Tibial nerve (tissue), 4 donors: ENCODE results near the gene DUSP7. TPM values are rescaled to one million over a fixed set of nuclear protein-coding genes. Genes with fewer than 3 reads are reported as not detected.

Experiments used
- DNase-seq, 2 donors: peaks; one replicate each; pipeline ENCODE4 v3.0.0-alpha.2; 2019; ENCODE audit warnings: low spot score in 2 of 2
- H3K27ac ChIP-seq, 4 donors: fragments of 200-600 bp; sonication (generic) in 3 of 4; one replicate each; pipeline ENCODE4 v1.5.1; 2017 to 2019; ENCODE audit warnings: mild to moderate bottlenecking in 1 of 4
- H3K27me3 ChIP-seq, 2 donors: fragments of 200-600 bp; sonication (generic) in 1 of 2; one replicate each; pipeline versions ENCODE4 v1.5.1 to v1.6.0; 2017 to 2019
- H3K36me3 ChIP-seq, 3 donors: fragments of 200-600 bp; sonication (generic); one replicate each; pipeline ENCODE4 v1.5.1; 2018 to 2019
- H3K4me1 ChIP-seq, 4 donors: fragments of 200-600 bp; sonication (generic) in 3 of 4; one replicate each; pipeline ENCODE4 v1.5.1; 2017 to 2019
- H3K4me3 ChIP-seq, 4 donors: fragments of 200-600 bp; sonication (generic) in 3 of 4; one replicate each; pipeline ENCODE4 v1.5.1; 2017 to 2019; ENCODE audit warnings: mild to moderate bottlenecking in 1 of 4, moderate library complexity in 1 of 4
- H3K9me3 ChIP-seq, 4 donors: fragments of 200-600 bp; sonication (generic) in 3 of 4; one replicate each; pipeline ENCODE4 v1.5.1; 2017 to 2019
- EP300 ChIP-seq, 2 donors: sonication (generic); formaldehyde crosslinking; IDR thresholded peaks; one replicate each; pipeline ENCODE4 v1.6.1; 2017; ENCODE audit warnings: antibody characterized with exemption in 2 of 2, mild to moderate bottlenecking in 1 of 2
- POLR2A ChIP-seq, 2 donors: fragments of 450-650 bp; IDR thresholded peaks; one replicate each; pipeline ENCODE4 v1.6.1; 2017; ENCODE audit warnings: antibody characterized with exemption in 2 of 2, mild to moderate bottlenecking in 2 of 2, moderate library complexity in 2 of 2
- WGBS, 2 donors: methylation state at CpG; one replicate each; pipeline ENCODE4 v1.1.5; 2018; 5-methylcytosine and 5-hydroxymethylcytosine counted together
- total RNA-seq, 4 donors: library from RNA; depleted of rRNA; stranded (reverse); fragments of >200 nt; gene quantifications; one replicate each; pipeline ENCODE4 v1.1.0, GENCODE V29; 2016
- TF ChIP-seq, protein P1 (sequence below), 5 experiments: fragments of 200-600 bp in 3 of 5; fragments of 450-650 bp in 2 of 5; sonication (generic) in 3 of 5; IDR thresholded peaks; one replicate each; pipeline ENCODE4 v1.5.1; 2016 to 2019; ENCODE audit warnings: antibody characterized with exemption in 5 of 5, mild to moderate bottlenecking in 3 of 5, moderate library complexity in 2 of 5

Gene DUSP7
- total RNA-seq, 4 donors from 2014 or later, result 8.1 to 15.0 (median 11.5) TPM

DNA sequence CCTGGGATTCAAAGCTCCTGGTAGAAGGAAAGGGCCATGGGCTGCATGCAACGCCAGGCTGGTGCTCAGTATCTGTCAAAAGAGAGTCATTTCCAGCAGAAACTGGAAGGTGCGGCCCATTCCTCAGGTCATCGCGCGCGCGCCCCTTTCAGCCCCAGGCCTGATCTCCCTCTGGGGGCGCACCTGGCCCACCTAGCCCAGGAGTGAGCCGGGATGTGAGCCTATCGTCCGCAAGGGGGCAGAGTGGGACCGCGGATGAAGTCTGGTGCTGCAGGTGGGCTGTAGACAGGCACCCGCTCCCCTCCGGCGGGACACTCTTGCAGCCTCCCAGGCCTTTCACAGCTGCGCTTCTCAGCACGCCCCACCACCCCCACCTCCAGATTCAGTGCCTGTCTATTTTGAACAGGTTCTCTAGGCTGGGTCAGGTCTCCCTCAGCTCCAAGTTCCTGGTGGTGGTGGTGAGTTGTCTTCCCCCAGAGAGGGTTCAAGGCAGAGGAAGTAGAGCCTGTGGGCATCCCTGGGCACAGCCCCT, 54.9 kb downstream of the DUSP7 start:
- Histone ChIP-seq H3K36me3 (no peaks in the 10 kb centered on the region), H3K9me3 (no peaks in the 10 kb centered on the region), H3K27me3 (no peaks in the 10 kb centered on the region), H3K4me3 (no peak overlapping the region), H3K4me1 (peaks cover 0 to 30% (median 12%) of the 10 kb centered on the region in 4 donors), H3K27ac (no peak overlapping the region)
- whole genome bisulfite sequencing, 2 donors, result 1 to 2% methylated on average over 16 to 18 of the region's 18 CpGs
- TF ChIP-seq, protein P1, sequence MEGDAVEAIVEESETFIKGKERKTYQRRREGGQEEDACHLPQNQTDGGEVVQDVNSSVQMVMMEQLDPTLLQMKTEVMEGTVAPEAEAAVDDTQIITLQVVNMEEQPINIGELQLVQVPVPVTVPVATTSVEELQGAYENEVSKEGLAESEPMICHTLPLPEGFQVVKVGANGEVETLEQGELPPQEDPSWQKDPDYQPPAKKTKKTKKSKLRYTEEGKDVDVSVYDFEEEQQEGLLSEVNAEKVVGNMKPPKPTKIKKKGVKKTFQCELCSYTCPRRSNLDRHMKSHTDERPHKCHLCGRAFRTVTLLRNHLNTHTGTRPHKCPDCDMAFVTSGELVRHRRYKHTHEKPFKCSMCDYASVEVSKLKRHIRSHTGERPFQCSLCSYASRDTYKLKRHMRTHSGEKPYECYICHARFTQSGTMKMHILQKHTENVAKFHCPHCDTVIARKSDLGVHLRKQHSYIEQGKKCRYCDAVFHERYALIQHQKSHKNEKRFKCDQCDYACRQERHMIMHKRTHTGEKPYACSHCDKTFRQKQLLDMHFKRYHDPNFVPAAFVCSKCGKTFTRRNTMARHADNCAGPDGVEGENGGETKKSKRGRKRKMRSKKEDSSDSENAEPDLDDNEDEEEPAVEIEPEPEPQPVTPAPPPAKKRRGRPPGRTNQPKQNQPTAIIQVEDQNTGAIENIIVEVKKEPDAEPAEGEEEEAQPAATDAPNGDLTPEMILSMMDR (IDR thresholded peaks at IDR 0.05), result peak; percentile 83 to 98 (median 93)
- TF ChIP-seq POLR2A (IDR thresholded peaks at IDR 0.05), result no peak
- TF ChIP-seq EP300 (IDR thresholded peaks at IDR 0.05), result no peak
- DNase-seq, result peak; percentile 47 to 77

GRCh38 chr3:51999846-52000245, 56.5 kb downstream of the DUSP7 start:
- 78 to 88% methylated on average over 2 of the region's 2 CpGs for WGBS, 2 donors
- Histone ChIP-seq H3K9me3 (no peaks in the 10 kb centered on the region), H3K36me3 (no peaks in the 10 kb centered on the region), H3K4me1 (peaks cover 0 to 23% (median 8%) of the 10 kb centered on the region in 4 donors), H3K27me3 (no peaks in the 10 kb centered on the region), H3K4me3 (no peak overlapping the region), H3K27ac (no peak overlapping the region)
- no peak for TF ChIP-seq POLR2A (IDR thresholded peaks at IDR 0.05)
- no peak for TF ChIP-seq EP300 (IDR thresholded peaks at IDR 0.05)
- TF ChIP-seq, protein P1 (IDR thresholded peaks at IDR 0.05), result no peak
- DNase-seq, result no peak

Other genes starting within 250 kb of the DUSP7 start
- gene IQCF2, start 195.0 kb downstream of the DUSP7 start, total RNA-seq, result not detected
- not detected for gene IQCF5, start 181.0 kb downstream of the DUSP7 start, total RNA-seq
- not detected for gene IQCF1, start 153.2 kb downstream of the DUSP7 start, total RNA-seq
- gene RRP9, start 114.7 kb downstream of the DUSP7 start, total RNA-seq, result 10 to 100 TPM; 14.9 to 32.9 (median 21.3) TPM
- 10 to 100 TPM; 19.9 to 55.9 (median 40.6) TPM for gene PARP3, start 114.2 kb downstream of the DUSP7 start, total RNA-seq
- gene GPR62, start 101.2 kb downstream of the DUSP7 start, total RNA-seq, result 1 to 10 TPM in 1 of 4 donors, under 1 TPM in 1, not detected in 2; 0.87 to 1.0 TPM
- gene PCBP4, start 89.1 kb downstream of the DUSP7 start, total RNA-seq, result 1,000 to 10,000 TPM in 2 of 4 donors, 100 to 1,000 TPM in 2; 838 to 1,216 (median 1,000) TPM
- gene ABHD14B, start 82.5 kb downstream of the DUSP7 start, total RNA-seq, result 10 to 100 TPM; 37.5 to 61.4 (median 50.0) TPM
- gene ABHD14A, start 81.5 kb downstream of the DUSP7 start, total RNA-seq, result 10 to 100 TPM; 20.1 to 52.7 (median 22.6) TPM
- 10 to 100 TPM; 32.2 to 61.0 (median 45.6) TPM for gene ACY1, start 73.0 kb downstream of the DUSP7 start, total RNA-seq
- gene RPL29, start 60.7 kb downstream of the DUSP7 start, total RNA-seq, result 1,000 to 10,000 TPM in 3 of 4 donors, 100 to 1,000 TPM in 1; 809 to 1,472 (median 1,336) TPM
- 1 to 10 TPM in 3 of 4 donors, under 1 TPM in 1; 0.84 to 3.1 (median 2.4) TPM for gene POC1A, start 97.9 kb upstream of the DUSP7 start, total RNA-seq
- gene ALAS1, start 141.6 kb upstream of the DUSP7 start, total RNA-seq, result 10 to 100 TPM; 26.1 to 37.1 (median 32.0) TPM
- under 1 TPM in 2 of 4 donors, not detected in 2; 0.30 to 0.39 TPM for gene TLR9, start 169.1 kb upstream of the DUSP7 start, total RNA-seq
- gene TWF2, start 182.6 kb upstream of the DUSP7 start, total RNA-seq, result 10 to 100 TPM; 59.2 to 72.9 (median 60.4) TPM
- gene PPM1M, start 189.2 kb upstream of the DUSP7 start, total RNA-seq, result 10 to 100 TPM; 25.8 to 35.1 (median 27.8) TPM
- gene WDR82, start 222.1 kb upstream of the DUSP7 start, total RNA-seq, result 10 to 100 TPM; 42.1 to 52.9 (median 48.6) TPM
- gene GLYCTK, start 231.3 kb upstream of the DUSP7 start, total RNA-seq, result 10 to 100 TPM in 3 of 4 donors, 1 to 10 TPM in 1; 5.4 to 27.1 (median 19.9) TPM